Esophagus muscularis mucosa (tissue), 3 donors: ENCODE measurements around the gene UBLCP1.

Experiments used
- POLR2AphosphoS5 ChIP-seq, 2 donors: sonication (generic); formaldehyde crosslinking; IDR thresholded peaks; one replicate each; pipeline ENCODE4 v1.6.1; 2017; ENCODE audit warnings: antibody characterized with exemption in 2 of 2
- TF ChIP-seq, protein P1 (sequence below), 3 experiments: fragments of 200-600 bp in 2 of 3; fragments of 450-650 bp in 1 of 3; sonication (generic) in 2 of 3; IDR thresholded peaks; one replicate each; pipeline ENCODE4 v1.5.1; 2017 to 2019; ENCODE audit warnings: antibody characterized with exemption in 3 of 3, mild to moderate bottlenecking in 2 of 3, moderate library complexity in 1 of 3

- TF ChIP-seq, protein P1, sequence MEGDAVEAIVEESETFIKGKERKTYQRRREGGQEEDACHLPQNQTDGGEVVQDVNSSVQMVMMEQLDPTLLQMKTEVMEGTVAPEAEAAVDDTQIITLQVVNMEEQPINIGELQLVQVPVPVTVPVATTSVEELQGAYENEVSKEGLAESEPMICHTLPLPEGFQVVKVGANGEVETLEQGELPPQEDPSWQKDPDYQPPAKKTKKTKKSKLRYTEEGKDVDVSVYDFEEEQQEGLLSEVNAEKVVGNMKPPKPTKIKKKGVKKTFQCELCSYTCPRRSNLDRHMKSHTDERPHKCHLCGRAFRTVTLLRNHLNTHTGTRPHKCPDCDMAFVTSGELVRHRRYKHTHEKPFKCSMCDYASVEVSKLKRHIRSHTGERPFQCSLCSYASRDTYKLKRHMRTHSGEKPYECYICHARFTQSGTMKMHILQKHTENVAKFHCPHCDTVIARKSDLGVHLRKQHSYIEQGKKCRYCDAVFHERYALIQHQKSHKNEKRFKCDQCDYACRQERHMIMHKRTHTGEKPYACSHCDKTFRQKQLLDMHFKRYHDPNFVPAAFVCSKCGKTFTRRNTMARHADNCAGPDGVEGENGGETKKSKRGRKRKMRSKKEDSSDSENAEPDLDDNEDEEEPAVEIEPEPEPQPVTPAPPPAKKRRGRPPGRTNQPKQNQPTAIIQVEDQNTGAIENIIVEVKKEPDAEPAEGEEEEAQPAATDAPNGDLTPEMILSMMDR (IDR thresholded peaks at IDR 0.05) = no peak
- TF ChIP-seq POLR2AphosphoS5 (IDR thresholded peaks at IDR 0.05) = no peak
These were observed 6.6 kb downstream of the UBLCP1 start for GRCh38 chr5:159269723-159270122.
